IPS-NIHi11 (cell line): ENCODE results near the gene OXNAD1.
"Not testable (repeated sequence)": the region's sequence is repeated elsewhere in the genome, so short reads cannot be mapped to it uniquely, and the experiment has no call there.

Experiments used
- DNase-seq: peaks from one replicate; pipeline ENCODE4 v3.0.0; 2012; ENCODE audit warnings: mixed read lengths, low spot score

Gene OXNAD1

DNA sequence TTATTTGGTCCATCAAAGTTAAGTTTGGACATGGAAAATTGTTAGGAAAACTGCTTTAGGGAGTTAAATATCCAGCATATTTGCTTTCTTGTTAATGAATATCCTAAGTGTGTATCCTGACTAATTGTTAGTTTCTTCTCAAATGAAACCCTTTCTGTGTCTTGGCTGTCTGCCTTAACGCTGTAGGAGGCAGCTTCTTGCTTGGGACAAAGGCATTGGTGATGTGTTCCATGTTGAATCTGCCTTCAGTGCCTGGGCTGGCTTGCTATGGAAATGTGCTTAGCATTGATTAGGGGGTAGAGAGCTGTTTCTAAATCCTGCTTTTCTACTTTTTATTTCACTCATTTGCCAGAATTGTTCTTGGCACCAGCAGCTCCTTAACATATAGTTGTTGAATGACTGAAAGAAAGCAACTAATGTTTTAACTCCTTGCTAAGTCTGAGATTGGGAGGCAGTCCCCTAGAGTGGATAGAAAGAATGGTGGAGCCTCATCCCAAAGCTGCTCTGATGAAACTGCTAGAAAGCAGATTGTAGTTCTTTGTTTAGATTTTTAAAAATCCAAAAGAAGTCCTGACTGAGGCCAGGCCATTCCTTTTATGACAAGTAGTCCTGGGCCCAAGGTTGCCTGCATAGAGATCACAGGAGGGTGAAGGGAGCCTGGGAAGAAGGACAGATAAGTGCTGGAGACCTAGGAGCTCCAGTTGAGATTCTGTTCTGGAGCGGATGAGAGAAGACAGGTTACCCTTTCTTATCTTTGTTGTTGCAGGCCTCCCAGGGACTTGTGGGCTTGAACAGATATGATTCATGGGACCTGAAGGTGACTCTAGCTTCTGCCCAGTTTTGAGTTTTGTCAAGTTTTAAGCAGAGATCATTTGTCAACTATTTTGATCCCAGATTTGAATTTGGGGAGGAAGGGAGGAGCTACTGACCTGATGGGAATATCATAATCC lies 39.3 kb downstream of the OXNAD1 start:
- no peak for DNase-seq

DNA sequence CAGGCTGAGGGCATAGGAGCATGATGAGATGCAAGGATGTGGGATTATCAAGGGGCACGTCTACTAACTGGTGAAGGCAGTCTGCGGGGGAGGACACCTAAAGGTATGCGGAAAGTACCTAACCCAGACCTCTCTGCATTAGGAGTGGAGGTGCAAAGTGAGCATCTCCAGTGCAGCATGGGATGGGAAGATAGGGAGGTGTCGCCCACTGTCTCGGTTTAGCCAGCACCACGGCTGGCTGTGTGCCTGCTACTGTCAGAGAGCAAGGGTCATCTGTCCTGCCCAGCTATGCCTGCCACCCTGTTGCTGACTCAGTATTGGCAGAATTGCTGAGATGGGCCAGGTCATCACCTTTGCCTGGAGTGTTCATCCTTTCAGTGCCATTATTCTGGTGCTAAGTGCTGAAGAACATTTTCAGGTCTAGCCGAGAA lies 40.1 kb downstream of the OXNAD1 start:
- DNase-seq = no peak

DNA sequence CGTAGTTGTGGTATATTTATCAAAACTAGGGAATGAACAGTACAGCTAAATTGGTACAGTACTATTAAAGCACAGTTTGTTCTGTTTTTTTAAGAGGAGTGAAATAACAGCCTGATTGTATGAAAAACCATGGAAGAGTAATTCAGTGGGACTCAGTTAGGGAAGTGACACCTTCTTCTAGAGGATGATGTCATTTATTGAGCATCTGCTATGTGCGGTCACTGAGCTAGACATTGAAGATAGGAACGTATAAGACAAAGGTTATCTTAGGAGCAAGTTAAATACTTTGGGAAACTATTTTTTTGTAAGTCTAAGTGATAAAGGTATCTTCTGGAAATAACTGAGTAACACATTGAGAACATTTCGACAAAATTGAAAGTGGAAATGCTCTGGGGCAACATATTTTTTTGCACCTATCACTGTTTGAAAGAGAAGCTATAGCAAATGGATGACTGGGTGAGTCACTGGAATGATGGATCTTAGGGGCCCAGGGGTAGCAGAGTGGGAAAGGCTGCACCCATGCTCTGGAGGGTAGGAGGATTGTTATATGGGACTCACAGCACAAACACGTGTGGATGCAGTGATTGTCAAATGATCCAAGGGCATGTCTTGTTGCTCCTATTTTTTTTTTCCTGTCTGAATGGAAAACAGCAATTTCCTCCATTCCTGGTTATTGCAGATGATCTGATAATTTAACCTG lies 43.0 kb downstream of the OXNAD1 start:
- no peak for DNase-seq

DNA sequence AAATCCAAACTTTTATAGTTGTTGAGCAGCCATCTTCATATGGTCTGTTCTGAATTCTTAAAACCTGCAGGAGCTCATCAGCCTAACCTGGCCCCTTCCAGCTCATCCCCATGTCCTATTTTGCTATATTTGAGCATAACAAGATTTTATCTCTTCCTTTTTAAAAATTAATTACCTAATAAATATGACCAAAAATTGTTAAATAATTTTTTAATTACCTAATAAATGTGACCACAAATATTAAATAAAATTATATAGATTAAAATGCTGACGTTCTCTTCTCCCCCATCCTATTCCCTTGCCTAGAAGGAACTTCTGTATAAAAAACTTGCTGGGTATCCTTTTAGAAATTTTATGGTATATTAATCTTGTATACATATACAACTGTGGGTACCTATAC lies 43.7 kb downstream of the OXNAD1 start:
- DNase-seq = no peak

DNA sequence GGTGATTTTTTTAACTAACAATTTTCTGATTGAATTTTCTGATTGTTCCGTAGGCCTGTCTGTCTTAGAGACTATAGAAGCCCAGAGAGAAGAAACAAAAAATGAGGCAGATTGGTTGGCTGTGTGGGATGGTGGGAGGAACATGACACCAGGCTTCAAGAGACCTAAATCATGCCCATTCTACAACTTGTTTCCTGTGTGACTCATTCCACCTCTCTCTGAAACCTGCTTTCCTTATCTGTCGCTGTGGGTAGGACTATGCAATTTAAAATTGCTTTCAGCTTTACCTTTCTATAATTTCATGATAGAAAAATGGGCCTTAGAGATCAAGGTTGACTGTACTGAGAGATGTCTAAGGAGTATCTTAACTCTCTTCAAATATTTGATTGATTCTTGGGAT lies 44.5 kb downstream of the OXNAD1 start:
- peak; percentile 37 for DNase-seq

DNA sequence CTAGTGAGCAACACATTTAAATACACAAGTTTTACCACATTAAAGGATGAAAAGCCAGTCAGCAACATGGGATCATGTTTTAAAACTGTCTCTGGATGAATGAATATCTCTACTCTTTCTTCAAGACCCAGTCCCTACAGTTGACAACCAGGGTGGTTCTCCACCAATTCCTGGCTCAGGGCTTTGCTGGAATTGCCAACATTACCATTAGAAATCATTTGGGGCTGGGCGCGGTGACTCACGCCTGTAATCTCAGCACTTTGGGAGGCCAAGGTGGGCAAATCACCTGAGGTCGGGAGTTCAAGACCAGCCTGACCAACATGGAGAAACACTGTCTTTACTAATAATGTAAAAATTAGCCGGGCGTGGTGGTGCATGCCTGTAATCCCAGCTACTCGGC lies 45.5 kb downstream of the OXNAD1 start:
- DNase-seq = not testable (repeated sequence)

DNA sequence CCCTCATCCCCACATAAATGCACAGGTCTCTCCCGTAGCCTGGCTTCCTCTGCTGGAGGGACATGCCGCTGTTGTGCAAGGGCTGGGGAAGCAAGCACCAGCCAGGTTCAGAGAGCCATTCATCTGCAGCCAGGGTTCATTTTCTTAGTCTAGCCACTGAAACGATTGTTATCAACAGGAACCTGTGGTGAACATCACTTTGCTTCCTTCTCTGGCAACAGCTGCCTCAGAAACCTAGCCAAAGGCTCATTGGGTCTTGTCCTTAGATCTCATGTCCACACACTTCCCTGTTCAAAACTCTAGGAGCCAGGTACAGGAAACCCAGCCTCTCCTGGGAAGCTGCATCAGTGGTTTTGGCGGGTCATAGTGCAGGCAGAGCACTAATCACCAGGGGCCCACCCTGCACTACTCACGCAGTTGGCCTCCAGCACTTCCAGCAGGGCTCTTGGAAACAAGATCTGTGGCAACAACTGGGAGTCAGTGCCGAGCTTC lies 47.0 kb downstream of the OXNAD1 start:
- DNase-seq = no peak

DNA sequence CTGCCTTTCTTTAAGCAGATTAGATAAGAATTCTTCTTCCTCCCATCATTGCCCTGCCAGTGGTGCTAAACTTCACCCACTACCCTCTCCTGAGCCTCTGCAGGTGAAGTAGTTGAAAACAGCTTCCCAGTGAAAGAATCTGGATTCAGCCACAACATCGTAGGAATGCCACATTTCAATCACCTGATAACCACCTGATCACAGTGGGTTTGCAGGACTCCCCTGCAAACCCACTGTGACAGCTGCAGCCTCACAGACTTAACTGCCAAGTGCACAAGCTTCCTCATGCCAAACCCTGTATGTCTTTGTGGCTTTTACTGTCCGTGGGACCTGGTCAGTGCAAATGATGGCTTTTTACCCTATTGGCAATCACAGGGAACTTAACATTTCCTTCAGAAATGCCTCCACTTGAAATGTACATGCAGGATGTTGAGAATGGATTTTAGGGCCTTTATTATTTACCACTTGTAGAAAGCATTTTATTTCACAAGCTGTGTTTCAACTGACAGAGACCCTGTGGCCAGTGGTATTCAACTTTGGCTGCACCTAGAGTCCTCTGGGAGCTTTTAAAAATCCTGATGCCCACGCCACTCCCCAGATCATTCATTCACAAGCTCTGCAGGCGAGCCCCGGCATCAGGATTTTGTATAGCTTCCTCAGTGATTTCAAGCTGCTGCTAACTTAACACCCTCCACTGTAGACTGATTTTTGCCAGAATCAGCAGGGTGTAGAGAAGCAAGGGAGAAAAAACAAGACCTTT lies 49.1 kb downstream of the OXNAD1 start:
- no peak for DNase-seq

DNA sequence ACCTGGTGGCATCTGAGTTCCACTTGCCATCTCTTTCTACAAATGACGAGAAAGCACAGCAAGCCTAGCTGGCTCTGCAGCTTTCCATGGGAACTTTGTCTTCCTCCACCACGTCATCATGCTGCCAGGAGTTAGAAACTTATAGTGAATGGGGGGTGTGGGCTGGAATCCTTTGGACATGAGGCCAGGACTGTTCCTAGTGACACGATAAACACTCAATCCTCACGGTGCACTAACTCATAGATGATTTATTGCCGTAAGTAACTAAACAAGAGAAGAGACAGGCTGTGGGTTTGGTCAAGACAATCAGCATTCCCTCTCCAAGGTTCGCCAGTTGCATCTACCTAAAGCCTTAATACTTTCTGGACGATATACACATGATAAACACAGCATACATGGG lies 50.6 kb downstream of the OXNAD1 start:
- no peak for DNase-seq

DNA sequence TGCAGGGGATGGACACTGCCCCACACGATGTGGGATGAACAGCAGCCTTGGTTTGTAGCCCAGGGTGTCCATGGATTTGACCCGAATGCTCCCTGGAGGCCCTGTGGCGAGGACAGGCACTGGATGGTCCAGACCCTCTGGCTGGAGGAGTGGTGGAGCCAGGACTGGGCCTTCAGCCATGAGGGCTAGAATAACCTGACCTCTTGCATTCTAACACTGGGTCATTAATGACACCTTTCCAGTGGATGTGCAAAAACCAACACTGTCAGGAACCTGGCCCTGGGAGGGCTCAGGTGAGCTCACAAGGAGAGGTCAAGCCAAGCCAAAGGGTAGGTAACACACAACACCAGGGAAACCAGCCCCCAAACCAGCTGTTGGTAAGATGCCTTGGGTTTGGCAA lies 51.4 kb downstream of the OXNAD1 start:
- no peak for DNase-seq

DNA sequence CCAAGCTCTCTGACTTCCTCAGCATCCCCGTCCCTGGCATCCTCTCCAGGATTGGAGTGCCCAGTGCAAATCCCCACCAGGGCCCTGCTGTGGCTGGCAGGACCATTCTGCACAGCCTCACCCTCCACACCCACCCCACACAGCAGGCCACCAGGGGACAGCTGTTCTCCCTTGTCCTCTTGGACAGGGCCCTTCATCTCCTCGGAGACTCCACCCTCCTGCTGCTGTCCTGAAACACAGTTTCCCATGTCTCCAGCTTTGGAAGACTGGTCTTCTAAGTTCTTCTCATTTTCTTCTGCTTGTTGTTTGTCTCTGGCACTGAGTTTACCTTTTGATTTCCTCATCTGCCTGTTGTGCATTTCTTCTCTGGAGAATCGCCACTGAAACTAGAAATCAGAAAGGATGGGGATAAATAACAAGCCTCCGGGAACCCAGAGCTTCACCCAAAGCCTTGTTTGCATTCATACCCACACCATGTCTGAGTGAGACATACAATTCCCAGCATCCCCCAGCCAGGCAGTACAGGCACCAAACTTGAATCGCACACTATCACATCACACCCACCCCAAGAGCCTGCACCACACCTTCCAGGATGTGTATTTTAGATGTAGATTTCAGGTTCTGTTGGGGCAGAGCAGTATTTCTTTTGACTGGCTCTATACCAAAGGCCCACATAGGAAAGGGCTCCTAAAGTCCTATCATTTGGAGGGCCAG lies 52.0 kb downstream of the OXNAD1 start:
- no peak for DNase-seq

DNA sequence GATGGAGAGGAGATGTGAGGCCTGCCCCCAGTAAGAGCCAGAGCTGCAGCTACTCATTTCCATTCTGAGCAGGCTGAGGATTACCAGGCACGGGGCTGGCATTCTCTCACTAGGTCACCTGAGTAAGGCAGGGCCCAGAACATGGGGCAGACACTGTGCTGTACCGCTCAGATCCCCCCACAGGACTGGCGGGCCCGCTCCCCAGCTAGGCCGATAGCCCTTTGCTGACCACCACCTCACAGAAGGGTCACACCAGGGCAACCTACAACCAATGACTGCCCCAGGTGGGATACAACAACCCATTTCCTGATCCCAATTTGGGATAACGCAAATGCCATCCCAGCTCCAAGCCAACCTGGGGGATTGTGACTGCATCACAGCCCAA lies 52.5 kb downstream of the OXNAD1 start:
- no peak for DNase-seq

DNA sequence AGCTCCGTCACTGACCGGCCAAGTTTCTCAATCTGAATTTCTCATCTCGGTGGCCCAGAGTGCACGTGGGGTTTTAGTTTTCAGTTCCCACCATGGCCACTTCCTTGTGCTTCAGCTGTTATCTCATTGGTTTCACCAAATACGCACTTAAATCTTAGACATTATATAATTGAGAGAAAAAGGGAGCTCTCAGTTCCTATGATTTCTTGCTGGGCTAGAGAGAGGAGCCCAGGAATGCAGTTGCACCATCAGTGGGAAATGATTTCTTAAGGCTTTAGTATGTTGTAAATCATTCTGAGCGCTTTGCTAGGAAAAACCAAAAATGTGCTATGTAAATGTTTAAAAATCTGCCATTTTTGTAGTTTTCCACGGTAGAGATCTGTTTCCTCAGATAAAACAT lies 53.2 kb downstream of the OXNAD1 start:
- DNase-seq = no peak

DNA sequence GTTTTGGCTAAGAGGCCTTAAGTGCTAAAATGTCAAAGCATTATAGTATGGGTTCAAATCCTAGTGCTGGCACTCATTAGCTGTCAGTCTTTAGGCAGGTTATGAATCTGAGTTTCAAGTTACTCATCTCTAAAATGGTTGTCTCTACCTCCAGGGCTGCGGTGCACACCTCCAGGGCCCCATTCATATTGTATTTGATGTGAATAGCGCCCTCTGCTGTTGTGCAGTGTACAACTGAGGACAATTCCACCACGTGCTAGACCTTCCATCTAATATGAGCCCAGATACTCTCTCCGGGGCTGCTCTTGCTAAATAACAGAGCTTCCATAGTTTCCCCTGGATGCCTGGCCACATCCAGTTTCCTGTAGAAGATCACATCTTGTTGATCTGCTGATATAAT lies 54.3 kb downstream of the OXNAD1 start:
- peak; percentile 77 for DNase-seq

DNA sequence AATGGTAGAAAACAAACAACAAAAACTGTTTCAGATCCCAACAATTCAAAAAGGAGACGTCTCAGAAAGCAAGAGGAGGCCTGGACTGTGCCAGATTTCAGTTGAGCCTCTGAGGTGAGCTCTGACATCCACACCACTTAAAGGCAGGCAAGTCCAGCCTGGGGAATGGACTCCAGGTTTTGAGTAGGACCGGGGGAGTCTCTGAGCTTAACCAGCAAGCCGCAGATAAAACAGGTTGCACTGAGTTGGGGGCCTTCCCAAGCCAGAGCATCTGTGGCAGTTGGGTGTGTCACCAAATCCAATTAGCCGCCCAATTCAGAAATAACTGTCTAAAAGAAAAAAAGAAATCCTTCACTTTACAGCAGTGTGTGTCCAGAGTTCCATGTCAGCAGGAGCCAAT lies 54.7 kb downstream of the OXNAD1 start:
- no peak for DNase-seq

DNA sequence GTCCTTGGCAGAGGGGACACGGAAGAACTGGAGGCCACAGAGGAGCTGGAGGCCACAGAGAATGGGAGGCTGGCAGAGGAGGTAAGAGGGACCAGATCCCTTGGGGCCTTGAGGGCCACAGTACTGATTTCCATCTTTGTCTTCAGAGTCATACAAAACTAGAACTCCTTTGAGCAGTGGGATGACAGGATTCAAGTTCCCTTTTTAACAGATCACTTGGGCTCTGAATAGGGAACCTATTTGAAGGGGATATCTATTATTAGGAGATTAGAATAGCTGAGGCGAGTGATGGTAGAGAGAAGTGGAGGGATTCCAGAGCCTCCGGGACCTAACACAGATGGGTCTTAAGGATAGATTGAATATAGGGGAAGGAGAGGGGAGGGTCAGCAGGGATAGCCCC lies 55.7 kb downstream of the OXNAD1 start:
- no peak for DNase-seq

DNA sequence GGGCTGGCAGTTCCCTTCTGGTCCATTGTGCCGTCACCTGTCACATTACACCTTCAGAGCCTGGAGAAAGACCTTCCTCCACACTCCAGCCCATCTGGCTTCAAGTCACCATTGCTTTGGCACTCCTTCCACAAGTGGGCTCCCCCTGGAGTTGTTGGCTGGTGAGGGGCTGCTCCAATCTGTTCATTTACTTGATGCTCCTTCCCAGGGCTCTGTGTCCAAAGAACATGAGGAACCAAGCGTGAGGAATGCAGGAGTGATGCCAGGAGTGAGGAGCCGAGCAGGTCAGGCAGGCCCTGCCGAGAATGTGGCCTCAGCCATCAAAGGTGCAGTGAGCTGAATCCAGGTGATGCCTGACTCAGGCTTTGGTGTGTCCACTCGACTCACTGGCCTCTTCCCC lies 57.2 kb downstream of the OXNAD1 start:
- DNase-seq = peak; percentile 50

DNA sequence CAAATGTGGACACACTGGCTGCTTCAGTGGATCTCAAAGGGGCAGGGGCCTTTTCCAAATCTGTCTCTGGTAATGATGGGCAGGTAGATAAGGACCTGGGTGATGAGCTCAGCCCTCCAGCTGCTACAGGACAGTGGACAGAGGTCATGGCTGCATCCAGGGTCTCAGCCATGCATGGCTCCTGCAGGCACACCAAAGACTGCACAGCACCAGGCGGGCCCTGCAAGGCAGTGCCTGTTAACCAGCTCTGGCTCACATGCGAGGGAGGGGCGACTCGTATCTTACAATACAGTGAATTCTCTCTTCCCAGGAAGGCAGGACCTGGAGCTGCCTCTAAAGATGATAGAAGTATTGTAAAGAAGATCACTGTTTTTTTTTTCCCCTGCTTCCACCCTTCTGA lies 58.7 kb downstream of the OXNAD1 start:
- no peak for DNase-seq

DNA sequence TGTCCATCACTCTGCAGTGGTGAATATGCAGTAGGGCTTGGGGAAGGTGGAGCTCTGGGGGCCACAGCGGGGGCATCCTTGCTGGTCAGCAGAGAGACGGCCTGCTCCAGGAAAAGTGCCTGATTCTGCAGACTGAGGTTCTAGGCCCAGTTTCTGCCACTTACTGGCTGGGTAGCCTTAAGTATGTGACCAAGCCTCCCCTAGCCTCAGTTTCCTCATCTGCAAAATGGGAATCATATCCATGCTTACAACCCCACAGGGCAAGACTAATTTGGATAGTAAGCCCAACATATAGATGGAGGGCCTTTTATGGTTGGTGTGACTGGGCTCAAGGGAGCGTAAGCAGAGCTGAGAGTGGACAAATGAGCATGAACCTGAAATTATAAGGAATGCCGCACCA lies 60.8 kb downstream of the OXNAD1 start:
- no peak for DNase-seq

DNA sequence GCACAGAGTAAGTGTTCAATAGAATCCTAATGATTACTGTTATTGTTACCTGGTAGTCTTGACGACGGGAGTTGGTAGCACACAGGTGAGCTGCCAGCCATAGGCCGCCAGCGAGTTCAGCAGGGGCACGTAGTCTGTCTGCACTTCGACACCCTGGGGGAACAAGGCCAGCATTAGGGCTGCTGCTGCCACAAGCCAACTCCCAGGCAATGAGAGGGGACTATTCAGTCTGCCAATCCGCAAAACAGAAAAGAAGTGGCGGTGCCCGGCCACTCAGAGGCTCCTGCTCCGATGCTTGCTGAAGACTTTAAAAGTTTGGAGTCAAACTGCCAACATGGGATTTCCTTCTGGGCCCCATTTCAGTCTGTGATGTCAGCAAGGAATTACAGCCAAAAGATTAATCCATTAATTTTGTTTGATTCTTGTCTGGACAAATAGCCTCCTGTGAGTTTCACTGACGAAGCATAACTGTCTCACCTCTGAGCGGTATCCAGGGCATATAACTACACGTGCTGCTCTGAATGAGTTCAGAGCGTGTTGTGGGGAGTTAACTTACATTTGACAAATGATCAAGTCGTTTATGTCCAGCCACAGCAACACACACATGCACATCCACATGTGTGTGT lies 61.8 kb downstream of the OXNAD1 start:
- no peak for DNase-seq

DNA sequence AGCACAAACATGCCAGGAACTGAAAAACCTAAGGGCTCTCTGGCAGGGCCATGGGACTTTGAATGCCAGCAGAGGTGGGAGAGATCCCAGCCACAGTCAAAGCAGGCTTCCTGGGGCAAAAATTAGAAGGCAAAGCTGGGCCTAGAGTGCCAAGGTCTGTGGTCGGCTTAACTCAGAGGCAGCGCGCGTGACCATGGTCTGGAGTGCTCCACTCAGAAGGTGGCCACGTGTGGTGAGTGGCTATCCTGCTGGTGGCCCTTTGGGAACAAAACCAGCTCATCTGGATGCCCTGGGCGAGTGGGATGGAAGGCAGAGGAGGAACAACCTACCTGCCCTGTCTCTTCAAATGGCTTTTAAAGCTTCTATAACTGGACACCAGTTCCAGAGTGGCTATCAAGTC lies 63.1 kb downstream of the OXNAD1 start:
- no peak for DNase-seq
